Fibroblast of mammary gland (primary cell): ENCODE measurements around the gene HYAL3.

Experiments
- DNase-seq: peaks from one replicate; pipeline ENCODE4 v3.0.0-alpha.2; 2010; ENCODE audit warnings: low read depth
- H3K4me3 ChIP-seq: 2 replicates; pipeline ENCODE4 v1.5.1; 2011; ENCODE audit warnings: low read depth, mild to moderate bottlenecking, low read length, moderate library complexity; ENCODE audit not compliant: control insufficient read depth
- CTCF ChIP-seq: conservative IDR thresholded peaks from 2 replicates; pipeline ENCODE4 v1.5.1; 2011; ENCODE audit warnings: low read depth, low read length, inconsistent platforms; ENCODE audit not compliant: control insufficient read depth, insufficient read depth

HYAL3 gene

GRCh38 chr3:50268276-50268675 lies 30.9 kb downstream of the HYAL3 start:
- no peak overlapping the region for H3K4me3 ChIP-seq
- peak; percentile 33 for DNase-seq
- no peak for TF ChIP-seq CTCF

- peak overlapping the region; percentile 37 for H3K4me3 ChIP-seq
Measured at GRCh38 chr3:50267280-50267913, 31.8 kb downstream of the HYAL3 start.

GRCh38 chr3:50266836-50267235 lies 32.4 kb downstream of the HYAL3 start:
- peak overlapping the region; percentile 37 for H3K4me3 ChIP-seq
- DNase-seq: no peak
- TF ChIP-seq CTCF: no peak

More at GRCh38 chr3:50267280-50267913, 31.8 kb downstream of the HYAL3 start:
- TF ChIP-seq CTCF: no peak
- no peak for DNase-seq

- DNase-seq: no peak
- no peak for TF ChIP-seq CTCF
- H3K4me3 ChIP-seq: no peak overlapping the region
Measured at GRCh38 chr3:50266017-50266416, 33.2 kb downstream of the HYAL3 start.

- no peak overlapping the region for H3K4me3 ChIP-seq
- DNase-seq: no peak
- no peak for TF ChIP-seq CTCF
Measured at GRCh38 chr3:50265571-50265970, 33.6 kb downstream of the HYAL3 start.

GRCh38 chr3:50264964-50265485 lies 34.2 kb downstream of the HYAL3 start:
- no peak for DNase-seq
- TF ChIP-seq CTCF: no peak
- no peak overlapping the region for H3K4me3 ChIP-seq
